Measurements from ENCODE around the gene SCAP. TPM values are rescaled to one million over a fixed set of nuclear protein-coding genes. Genes with fewer than 3 reads are reported as not detected.

SCAP gene
- total and polyA plus RNA-seq, 2 of the 13 experiments (the other 11 are each of a cell fraction or from before 2014, with no cell fraction given), result 40.4 to 53.3 TPM

- TF ChIP-seq, protein P1, sequence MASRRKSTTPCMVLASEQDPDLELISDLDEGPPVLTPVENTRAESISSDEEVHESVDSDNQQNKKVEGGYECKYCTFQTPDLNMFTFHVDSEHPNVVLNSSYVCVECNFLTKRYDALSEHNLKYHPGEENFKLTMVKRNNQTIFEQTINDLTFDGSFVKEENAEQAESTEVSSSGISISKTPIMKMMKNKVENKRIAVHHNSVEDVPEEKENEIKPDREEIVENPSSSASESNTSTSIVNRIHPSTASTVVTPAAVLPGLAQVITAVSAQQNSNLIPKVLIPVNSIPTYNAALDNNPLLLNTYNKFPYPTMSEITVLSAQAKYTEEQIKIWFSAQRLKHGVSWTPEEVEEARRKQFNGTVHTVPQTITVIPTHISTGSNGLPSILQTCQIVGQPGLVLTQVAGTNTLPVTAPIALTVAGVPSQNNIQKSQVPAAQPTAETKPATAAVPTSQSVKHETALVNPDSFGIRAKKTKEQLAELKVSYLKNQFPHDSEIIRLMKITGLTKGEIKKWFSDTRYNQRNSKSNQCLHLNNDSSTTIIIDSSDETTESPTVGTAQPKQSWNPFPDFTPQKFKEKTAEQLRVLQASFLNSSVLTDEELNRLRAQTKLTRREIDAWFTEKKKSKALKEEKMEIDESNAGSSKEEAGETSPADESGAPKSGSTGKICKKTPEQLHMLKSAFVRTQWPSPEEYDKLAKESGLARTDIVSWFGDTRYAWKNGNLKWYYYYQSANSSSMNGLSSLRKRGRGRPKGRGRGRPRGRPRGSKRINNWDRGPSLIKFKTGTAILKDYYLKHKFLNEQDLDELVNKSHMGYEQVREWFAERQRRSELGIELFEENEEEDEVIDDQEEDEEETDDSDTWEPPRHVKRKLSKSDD (CRISPR knock-in tag; IDR thresholded peaks at IDR 0.05; ENCODE audit: low read depth), result no peak
- TF ChIP-seq MXD4 (CRISPR knock-in tag; IDR thresholded peaks at IDR 0.05) (no peak), MIER2 (CRISPR knock-in tag; IDR thresholded peaks at IDR 0.05) (no peak)
- TF ChIP-seq, protein P2, sequence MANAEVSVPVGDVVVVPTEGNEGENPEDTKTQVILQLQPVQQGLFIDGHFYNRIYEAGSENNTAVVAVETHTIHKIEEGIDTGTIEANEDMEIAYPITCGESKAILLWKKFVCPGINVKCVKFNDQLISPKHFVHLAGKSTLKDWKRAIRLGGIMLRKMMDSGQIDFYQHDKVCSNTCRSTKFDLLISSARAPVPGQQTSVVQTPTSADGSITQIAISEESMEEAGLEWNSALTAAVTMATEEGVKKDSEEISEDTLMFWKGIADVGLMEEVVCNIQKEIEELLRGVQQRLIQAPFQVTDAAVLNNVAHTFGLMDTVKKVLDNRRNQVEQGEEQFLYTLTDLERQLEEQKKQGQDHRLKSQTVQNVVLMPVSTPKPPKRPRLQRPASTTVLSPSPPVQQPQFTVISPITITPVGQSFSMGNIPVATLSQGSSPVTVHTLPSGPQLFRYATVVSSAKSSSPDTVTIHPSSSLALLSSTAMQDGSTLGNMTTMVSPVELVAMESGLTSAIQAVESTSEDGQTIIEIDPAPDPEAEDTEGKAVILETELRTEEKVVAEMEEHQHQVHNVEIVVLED (CRISPR knock-in tag; IDR thresholded peaks at IDR 0.05; ENCODE audit: borderline replicate concordance), result no peak
Observed at GRCh38 chr3:47475029-47475569, 642 bp downstream of the SCAP start (continued).

GRCh38 chr3:47473391-47473790 lies 2.4 kb downstream of the SCAP start:
- peak overlapping the region; percentile 52 for H3K4me2 ChIP-seq (ENCODE audit: low read depth, low read length)
- H3K79me2 ChIP-seq (ENCODE audit: insufficient read depth, low read length), result peaks cover 58% of the 10 kb centered on the region
- ChIA-PET POLR2A (interaction anchor here (1.1 to 1.6 kb wide), 3 partner anchors 10 to 95 kb away, joined by 5 read pairs; no protein-coding TSS in a partner anchor), CTCF (ENCODE audit: low intra/inter-chr PET ratio, low total read pairs) (no interaction called here)
- ATAC-seq (no peak; the same call in 2 of the 3 replicates), FAIRE-seq (no peak), DNase-seq (ENCODE audit: low spot score) (peak; percentile 21)
- H2AFZ ChIP-seq (ENCODE audit: low read length), result no peak overlapping the region
- peak overlapping the region; percentile 52 to 97 (median 81); a peak in 5 of 6 replicates for H3K4me3 ChIP-seq (replicated peaks in 1 of 3; ENCODE audit: insufficient read depth in 1 of 3, low read depth in 2 of 3, low read length in 3 of 3)
- H3K4me1 ChIP-seq (ENCODE audit: insufficient read depth, low read length), result peaks cover 32% of the 10 kb centered on the region
- no peaks in the 10 kb centered on the region for H3K9me3 ChIP-seq (ENCODE audit: low read length)
- H3K36me3 ChIP-seq (replicated peaks in 1 of 2; ENCODE audit: control insufficient read depth in 1 of 2, insufficient read depth in 2 of 2, low read length in 2 of 2), result no peaks in the 10 kb centered on the region
- TF ChIP-seq FOXJ3 (CRISPR knock-in tag; IDR thresholded peaks at IDR 0.05; ENCODE audit: borderline replicate concordance), result 0 out of 2 replicates have a peak, but pooled peaks have one; percentile 12
- peak; percentile 53; the same call in 1 of the 2 replicates for TF ChIP-seq SAP130 (CRISPR knock-in tag; IDR thresholded peaks at IDR 0.05; ENCODE audit: low read depth)
- peak; percentile 54; the same call in 1 of the 2 replicates for TF ChIP-seq TGIF2 (CRISPR knock-in tag; IDR thresholded peaks at IDR 0.05)
- TF ChIP-seq ZFP36L2 (CRISPR knock-in tag; IDR thresholded peaks at IDR 0.05), result no peak
- peak overlapping the region; percentile 12; the same call in 1 of the 2 replicates for H3K9ac ChIP-seq (ENCODE audit: insufficient read depth, low read depth, low read length)
- H3K27me3 ChIP-seq (ENCODE audit: control insufficient read depth in 1 of 2, insufficient read depth in 2 of 2, low read length in 2 of 2), result no peaks in the 10 kb centered on the region; a peak in 1 of 5 replicates
- intact Hi-C loops (cut with micrococcal nuclease; ENCODE audit: unreplicated experiment), result no loop called here
- in situ Hi-C loops (cut with HindIII; ENCODE audit: extremely low pct_ligation_motif_present, low pct_unique_long_range_greater_than_20kb), result no loop called here
- H3K27ac ChIP-seq (ENCODE audit: extremely low read length, insufficient read depth, low read length), result peak overlapping the region; percentile 42
- no TSS peak for BruUV-seq (replicated peaks)
- WGBS (ENCODE audit: low lambda C conversion rate), result 38% methylated on average over 3 of the region's 3 CpGs
- H4K20me1 ChIP-seq (ENCODE audit: insufficient read depth, low read length), result peaks cover 14% of the 10 kb centered on the region

All from HepG2 (cell line).